Stimulated activated CD4-positive, alpha-beta T cell treated with anti-CD3 and anti-CD28 coated beads, Interleukin-1b, Interleukin-23, amount 100 ng/mL, for 48 hours (primary cell): ENCODE results near the gene PPP6R1.

Experiments
- DNase-seq: peaks from one replicate; pipeline ENCODE4 v3.0.0-alpha.2; 2020

Gene PPP6R1

GRCh38 chr19:55279770-55280643 is 21.2 kb upstream of the PPP6R1 start, which contains the start of gene HSPBP1:
Gene HSPBP1 (minus strand): TSS chr19:55280110. CDS start chr19:55279608, 502 bp downstream.
- DNase-seq, result peak; percentile 98

- no peak for DNase-seq
Measured at GRCh38 chr19:55279340-55279739, 20.5 kb upstream of the PPP6R1 start.

- DNase-seq, result no peak
Measured at GRCh38 chr19:55278391-55279135, 19.7 kb upstream of the PPP6R1 start.

GRCh38 chr19:55277494-55277893 is 18.7 kb upstream of the PPP6R1 start:
- no peak for DNase-seq

- DNase-seq, result no peak
Measured at GRCh38 chr19:55276720-55277430, 18.1 kb upstream of the PPP6R1 start.

- DNase-seq, result no peak
Measured at GRCh38 chr19:55275851-55276719, 17.3 kb upstream of the PPP6R1 start.

GRCh38 chr19:55273978-55274707 is 15.3 kb upstream of the PPP6R1 start:
- DNase-seq, result no peak

- DNase-seq, result no peak
Measured at GRCh38 chr19:55272142-55272541, 13.3 kb upstream of the PPP6R1 start.

- DNase-seq, result no peak
Measured at GRCh38 chr19:55270172-55270942, 11.5 kb upstream of the PPP6R1 start.

GRCh38 chr19:55269299-55269698 is 10.5 kb upstream of the PPP6R1 start:
- no peak for DNase-seq

GRCh38 chr19:55266840-55267239 is 8.0 kb upstream of the PPP6R1 start:
- DNase-seq, result no peak

- DNase-seq, result no peak
Measured at GRCh38 chr19:55266404-55266803, 7.6 kb upstream of the PPP6R1 start.

GRCh38 chr19:55265723-55266386 is 7.0 kb upstream of the PPP6R1 start:
- DNase-seq, result no peak

GRCh38 chr19:55265173-55265572 is 6.4 kb upstream of the PPP6R1 start:
- DNase-seq, result no peak

GRCh38 chr19:55264531-55264930 is 5.7 kb upstream of the PPP6R1 start:
- DNase-seq, result no peak

- no peak for DNase-seq
Measured at GRCh38 chr19:55262359-55262758, 3.5 kb upstream of the PPP6R1 start.

GRCh38 chr19:55261671-55262126 is 2.9 kb upstream of the PPP6R1 start:
- no peak for DNase-seq

GRCh38 chr19:55259540-55260210 is 858 bp upstream of the PPP6R1 start:
- no peak for DNase-seq

- peak; percentile 19 for DNase-seq
Measured at GRCh38 chr19:55258476-55258827, 365 bp downstream of the PPP6R1 start.
